Fibroblast of lung (primary cell): ENCODE data around the gene MSH6.

Experiments
- CTCF ChIP-seq, 2 donors: IDR thresholded peaks in 1 of 2; conservative IDR thresholded peaks in 1 of 2; 1 replicate in 1 of 2; 2 replicates in 1 of 2; pipeline ENCODE4 v1.5.1; 2011 to 2012; ENCODE audit warnings: low read length in 2 of 2, control low read depth in 1 of 2, inconsistent platforms in 1 of 2, low read depth in 1 of 2, mild to moderate bottlenecking in 1 of 2
- EZH2 ChIP-seq: IDR thresholded peaks from 2 replicates; pipeline ENCODE4 v1.5.1; 2012; ENCODE audit warnings: low read length, control low read depth, mild to moderate bottlenecking; ENCODE audit errors: missing control alignments

DNA sequence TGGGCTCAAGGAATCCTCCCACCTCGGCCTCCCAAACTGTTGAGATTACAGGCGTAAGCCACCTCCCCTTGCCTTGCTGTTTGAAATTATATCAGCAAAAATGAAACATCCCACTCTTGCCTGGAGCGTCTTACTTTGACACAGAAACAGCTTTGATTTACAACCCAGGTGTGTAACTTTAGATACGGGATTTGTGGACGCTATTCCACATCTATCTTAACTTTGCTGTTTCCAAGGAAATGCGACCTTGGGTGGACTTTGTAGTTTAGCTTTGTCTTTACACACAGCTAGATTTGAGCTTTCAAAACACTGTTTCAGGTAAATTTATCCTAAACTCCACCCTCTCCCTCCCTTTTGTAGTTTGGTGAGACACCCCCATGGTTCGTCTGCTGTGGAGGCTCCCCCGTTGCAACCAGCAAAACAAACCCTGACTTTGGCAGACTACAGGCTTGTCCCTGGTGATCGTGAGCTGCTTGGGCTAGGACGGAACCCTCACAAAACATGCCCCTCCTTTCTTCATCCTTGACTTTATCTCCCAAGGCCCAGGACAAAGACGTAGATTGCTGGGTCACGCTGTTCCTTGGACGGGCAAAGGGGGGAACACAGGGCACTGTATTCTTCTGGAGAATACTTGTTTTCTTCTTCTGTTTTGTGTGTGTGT is 5.5 kb upstream of the MSH6 start:
- TF ChIP-seq CTCF (conservative IDR thresholded peaks at IDR 0.05 in 1 of 2, IDR thresholded peaks at IDR 0.05 in 1 of 2; ENCODE audit: low read depth in 1 of 2, low read length in 2 of 2) (no peak), EZH2 (no peak)
